Measurements from ENCODE around the gene MAN1C1. TPM values are rescaled to one million over a fixed set of nuclear protein-coding genes. Genes with fewer than 3 reads are reported as not detected.

The MAN1C1 gene
- polyA plus RNA-seq, 1 of the 3 experiments (the other 2 are of a cell fraction) = 0.20 TPM

DNA sequence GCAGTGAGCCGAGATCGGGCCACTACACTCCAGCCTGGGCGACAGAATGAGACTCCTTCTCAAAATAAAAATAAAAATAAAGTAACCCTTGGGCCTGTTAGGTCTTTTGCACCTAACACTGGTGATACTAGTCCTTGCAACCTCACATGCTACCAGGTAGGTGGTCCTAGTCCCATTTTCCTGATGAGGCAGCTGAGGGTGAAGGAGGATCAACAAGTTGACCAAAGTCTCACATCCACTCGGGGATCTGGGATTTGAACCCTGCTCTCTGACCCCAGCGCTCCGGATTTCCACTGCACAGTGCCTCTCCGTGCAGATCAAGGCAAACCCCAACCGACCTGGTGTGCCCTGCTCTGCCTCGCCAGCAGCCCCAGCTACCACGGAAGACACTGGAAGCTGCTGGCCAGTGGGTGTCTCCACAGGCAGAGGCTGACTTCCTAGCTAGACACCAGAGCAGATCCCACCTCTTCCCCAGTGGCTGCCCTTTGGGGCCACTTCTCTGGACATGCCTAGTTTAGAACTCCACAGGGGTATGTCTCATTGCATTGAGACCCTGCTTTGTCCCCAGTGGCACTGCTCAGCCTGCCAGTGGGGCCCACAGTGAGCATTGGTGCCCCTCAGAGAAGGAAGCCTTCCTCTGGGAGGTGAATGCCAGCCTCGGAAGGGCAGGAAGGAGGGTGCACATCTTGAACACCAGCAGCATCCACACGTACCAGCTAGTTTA lies 45.6 kb upstream of the MAN1C1 start:
- ChIA-PET POLR2A (no interaction called here), CTCF (interaction anchor here (0.6 to 2.9 kb wide), 4 partner anchors 10 to 240 kb away, joined by 3 to 14 read pairs (median 4); no protein-coding TSS in a partner anchor)
- no peak overlapping the region for H3K27ac ChIP-seq (ENCODE audit: low read depth in 2 of 2, low read length in 1 of 2)
- H3K4me2 ChIP-seq = no peak overlapping the region
- no peak for TF ChIP-seq CHD2 (IDR thresholded peaks at IDR 0.05; ENCODE audit: low read length, partially characterized antibody)
- TF ChIP-seq TCF12 (IDR thresholded peaks at IDR 0.05) = no peak
- TF ChIP-seq ELF1 (IDR thresholded peaks at IDR 0.05) = no peak
- TF ChIP-seq USF2 (IDR thresholded peaks at IDR 0.05; ENCODE audit: borderline replicate concordance, low read depth, low read length) = no peak
- TF ChIP-seq RFX5 (IDR thresholded peaks at IDR 0.05; ENCODE audit: low read length) = no peak
- no peak for TF ChIP-seq TEAD4 (IDR thresholded peaks at IDR 0.05; ENCODE audit: borderline replicate concordance, insufficient read depth)
- no peak for TF ChIP-seq MEF2A (IDR thresholded peaks at IDR 0.05; ENCODE audit: borderline replicate concordance, low read depth)
- TF ChIP-seq EP300 (IDR thresholded peaks at IDR 0.05; ENCODE audit: borderline replicate concordance in 1 of 2, low read depth in 1 of 2, low read length in 1 of 2) = no peak
- TF ChIP-seq NRF1 (IDR thresholded peaks at IDR 0.05; ENCODE audit: low read depth, low read length) = no peak
- TF ChIP-seq IRF3 (IDR thresholded peaks at IDR 0.05; ENCODE audit: low read depth, low read length) = no peak
- TF ChIP-seq SMC3 (IDR thresholded peaks at IDR 0.05; ENCODE audit: low read depth, low read length) = no peak
- TF ChIP-seq, protein P1, sequence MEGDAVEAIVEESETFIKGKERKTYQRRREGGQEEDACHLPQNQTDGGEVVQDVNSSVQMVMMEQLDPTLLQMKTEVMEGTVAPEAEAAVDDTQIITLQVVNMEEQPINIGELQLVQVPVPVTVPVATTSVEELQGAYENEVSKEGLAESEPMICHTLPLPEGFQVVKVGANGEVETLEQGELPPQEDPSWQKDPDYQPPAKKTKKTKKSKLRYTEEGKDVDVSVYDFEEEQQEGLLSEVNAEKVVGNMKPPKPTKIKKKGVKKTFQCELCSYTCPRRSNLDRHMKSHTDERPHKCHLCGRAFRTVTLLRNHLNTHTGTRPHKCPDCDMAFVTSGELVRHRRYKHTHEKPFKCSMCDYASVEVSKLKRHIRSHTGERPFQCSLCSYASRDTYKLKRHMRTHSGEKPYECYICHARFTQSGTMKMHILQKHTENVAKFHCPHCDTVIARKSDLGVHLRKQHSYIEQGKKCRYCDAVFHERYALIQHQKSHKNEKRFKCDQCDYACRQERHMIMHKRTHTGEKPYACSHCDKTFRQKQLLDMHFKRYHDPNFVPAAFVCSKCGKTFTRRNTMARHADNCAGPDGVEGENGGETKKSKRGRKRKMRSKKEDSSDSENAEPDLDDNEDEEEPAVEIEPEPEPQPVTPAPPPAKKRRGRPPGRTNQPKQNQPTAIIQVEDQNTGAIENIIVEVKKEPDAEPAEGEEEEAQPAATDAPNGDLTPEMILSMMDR (IDR thresholded peaks at IDR 0.05) = no peak
- no peak for TF ChIP-seq REST (IDR thresholded peaks at IDR 0.05; ENCODE audit: low read depth, low read length)
- no peak for TF ChIP-seq FOXM1 (IDR thresholded peaks at IDR 0.05; ENCODE audit: low read depth)
- H2AFZ ChIP-seq (ENCODE audit: low read depth) = no peak overlapping the region
- H3K4me3 ChIP-seq (ENCODE audit: low read depth in 2 of 2, low read length in 1 of 2) = no peak overlapping the region
- WGBS (ENCODE audit: low lambda C conversion rate) = 94% methylated on average over 8 of the region's 12 CpGs
- no peak for DNase-seq
- H3K36me3 ChIP-seq (replicated peaks in 1 of 2; ENCODE audit: control insufficient read depth in 1 of 2, insufficient read depth in 2 of 2, low read length in 1 of 2) = no peaks in the 10 kb centered on the region
- H3K79me2 ChIP-seq (ENCODE audit: insufficient read depth) = no peaks in the 10 kb centered on the region
- peaks cover 7% of the 10 kb centered on the region for H3F3A ChIP-seq (replicated peaks; ENCODE audit: insufficient read depth)
- no peak overlapping the region for H3K9ac ChIP-seq
- no peaks in the 10 kb centered on the region for H3K27me3 ChIP-seq (ENCODE audit: insufficient read depth)
- no peaks in the 10 kb centered on the region for H3K9me2 ChIP-seq
- no peaks in the 10 kb centered on the region for H4K20me1 ChIP-seq (ENCODE audit: insufficient read depth)
- peaks cover 5 to 11% of the 10 kb centered on the region in 2 experiments; a peak in 3 of 4 replicates for H3K4me1 ChIP-seq (ENCODE audit: control insufficient read depth in 1 of 2, insufficient read depth in 2 of 2, low read depth in 1 of 2, low read length in 1 of 2)
- H3K9me3 ChIP-seq = no peaks in the 10 kb centered on the region
